ENCODE data around the gene CRK.
"Not testable (repeated sequence)": the region's sequence is repeated elsewhere in the genome, so short reads cannot be mapped to it uniquely, and the experiment has no call there.

CRK gene

GRCh38 chr17:1379930-1380313, 76.1 kb downstream of the CRK start:
- DNase-seq: peak; percentile 55

- no peak for DNase-seq
Measured at GRCh38 chr17:1379208-1379929, 76.7 kb downstream of the CRK start.

- not testable (repeated sequence) for DNase-seq
Measured at GRCh38 chr17:1378476-1378860, 77.6 kb downstream of the CRK start.

- no peak for DNase-seq
Measured at GRCh38 chr17:1377334-1377733, 78.7 kb downstream of the CRK start.

DNA sequence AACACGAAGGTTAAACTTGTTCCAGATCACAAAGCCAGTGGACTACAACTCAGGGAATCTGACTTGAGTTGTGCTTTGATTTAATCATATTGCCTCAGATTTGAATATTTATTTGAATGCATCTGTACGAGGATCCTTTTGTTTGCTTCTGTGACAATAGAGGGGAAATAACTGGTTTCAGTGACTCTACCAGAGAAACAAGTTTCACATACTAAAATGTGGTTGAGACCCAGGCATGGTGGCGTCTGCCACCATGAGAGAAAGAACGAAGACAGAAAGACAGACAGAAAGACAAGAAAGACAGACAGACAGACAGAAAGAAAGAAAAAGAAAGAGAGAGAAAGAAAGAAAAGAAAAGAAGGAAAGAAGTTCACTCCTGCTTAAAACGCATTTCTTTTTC, 80.0 kb downstream of the CRK start:
- no peak for DNase-seq

- peak; percentile 31 for DNase-seq
Measured at GRCh38 chr17:1375615-1376014, 80.4 kb downstream of the CRK start.

GRCh38 chr17:1374431-1375177, 81.4 kb downstream of the CRK start:
- DNase-seq: peak; percentile 33

DNA sequence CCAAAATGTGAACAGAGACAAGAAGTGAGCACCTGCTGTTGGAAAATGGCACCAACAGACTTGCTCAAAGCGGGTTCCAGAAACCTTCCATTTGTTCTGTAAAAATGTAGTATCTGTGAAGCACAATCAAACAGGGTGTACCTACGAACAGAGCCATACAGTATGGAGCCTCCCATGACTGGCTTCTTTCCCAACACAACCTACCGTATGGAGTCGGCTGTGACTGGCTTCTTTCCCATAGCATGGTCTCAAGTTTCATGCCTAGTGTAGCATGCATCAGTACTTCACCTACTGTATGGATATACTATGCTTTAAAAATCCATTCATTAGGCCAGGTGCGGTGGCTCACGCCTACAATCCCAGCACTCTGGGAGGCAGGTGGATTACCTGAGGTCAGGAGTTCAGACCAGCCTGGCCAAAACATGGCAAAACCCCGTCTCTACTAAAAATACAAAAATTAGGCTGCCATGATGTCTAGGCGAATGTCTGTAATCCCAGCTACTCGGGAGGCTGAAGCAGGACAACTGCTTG, 82.3 kb downstream of the CRK start:
- DNase-seq: no peak

DNA sequence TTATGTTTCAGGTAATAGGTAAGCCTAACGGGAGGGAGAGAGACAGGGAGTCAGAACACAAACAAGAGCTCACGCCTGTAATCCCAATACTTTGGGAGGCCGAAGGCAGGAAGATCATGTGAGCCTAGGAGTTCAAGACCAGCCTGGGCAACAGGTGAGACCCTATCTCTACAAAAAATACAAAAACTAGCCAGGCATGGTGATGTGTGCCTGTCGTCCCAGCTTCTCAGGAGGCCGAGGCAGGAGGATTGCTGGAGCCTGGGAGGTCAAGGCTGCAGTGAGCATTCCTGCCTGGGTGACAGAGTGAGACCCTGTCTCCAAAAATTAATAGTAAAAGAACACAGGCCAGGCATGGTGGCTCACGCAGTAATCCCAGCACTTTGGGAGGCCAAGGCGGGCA, 83.4 kb downstream of the CRK start:
- DNase-seq: no peak

DNA sequence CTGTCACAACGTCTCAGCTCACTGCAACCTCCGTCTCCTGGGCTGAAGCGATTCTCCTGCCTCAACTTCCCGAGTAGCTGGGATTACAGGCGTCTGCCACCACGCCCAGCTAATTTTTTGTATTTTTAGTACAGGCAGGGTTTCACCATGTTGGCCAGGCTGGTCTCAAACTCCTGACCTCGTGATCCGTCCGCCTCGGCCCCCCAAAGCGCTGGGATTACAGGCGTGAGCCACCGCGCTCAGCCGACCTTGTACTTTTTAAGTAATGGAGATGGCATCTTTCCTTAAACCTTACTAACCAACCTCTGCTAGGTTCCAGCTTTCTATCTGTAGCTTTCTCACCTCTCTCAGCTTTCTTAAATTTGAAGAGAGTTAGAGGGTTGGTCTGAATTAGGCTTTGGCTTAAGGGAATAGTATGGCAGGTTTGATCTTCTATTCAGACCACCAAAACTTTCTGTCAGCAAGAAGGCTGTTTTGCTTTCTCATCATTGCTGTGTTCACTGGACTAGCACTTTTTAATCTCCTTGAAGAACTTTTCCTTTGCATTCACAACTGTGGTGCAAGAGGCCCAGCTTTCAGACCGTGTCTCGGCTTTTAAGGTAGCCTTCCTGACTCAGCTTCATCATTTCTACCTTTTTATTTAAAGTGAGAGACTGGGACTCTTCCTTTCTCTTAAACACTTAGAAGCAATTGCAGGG, 84.0 kb downstream of the CRK start:
- DNase-seq: no peak

All from CD4-positive, alpha-beta T cell treated with Interleukin-10 for 1 hour (primary cell).